ENCODE results near the gene RASSF3.
A peak's percentile ranks its signal among the peaks of the same experiment; 100 is the strongest.
"Not testable (repeated sequence)": the region's sequence is repeated elsewhere in the genome, so short reads cannot be mapped to it uniquely, and the experiment has no call there.

The RASSF3 gene

GRCh38 chr12:64670919-64671639 is 60.8 kb downstream of the RASSF3 start:
- DNase-seq (ENCODE audit: low spot score): peak; percentile 56

DNA sequence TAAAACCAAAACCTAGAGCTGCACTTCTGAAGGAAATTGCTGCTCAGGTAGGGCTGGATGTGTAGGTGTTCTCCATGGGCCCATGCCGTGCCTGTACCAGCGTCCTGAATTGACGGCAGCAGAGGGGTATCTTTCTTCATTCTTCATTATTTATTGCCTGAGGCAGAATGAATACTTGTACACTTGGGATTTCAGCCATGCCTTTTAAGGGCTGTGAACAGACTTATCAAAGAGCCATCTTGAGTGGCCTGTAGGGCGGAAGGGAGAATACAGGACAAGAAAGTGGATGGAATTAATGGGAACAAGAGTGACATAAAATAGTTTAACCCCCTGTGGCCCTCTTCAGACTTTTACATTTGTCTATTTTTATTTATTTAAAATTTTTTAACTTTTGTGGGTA is 61.4 kb downstream of the RASSF3 start:
- DNase-seq (ENCODE audit: low spot score): no peak

- DNase-seq (ENCODE audit: low spot score): peak; percentile 62
These were observed 62.7 kb downstream of the RASSF3 start for GRCh38 chr12:64672925-64673409.

- no peak for DNase-seq (ENCODE audit: low spot score)
These were observed 63.3 kb downstream of the RASSF3 start for GRCh38 chr12:64673490-64674169.

- DNase-seq (ENCODE audit: low spot score): no peak
These were observed 64.2 kb downstream of the RASSF3 start for GRCh38 chr12:64674367-64674922.

- DNase-seq (ENCODE audit: low spot score): no peak
These were observed 65.5 kb downstream of the RASSF3 start for GRCh38 chr12:64675795-64676194.

DNA sequence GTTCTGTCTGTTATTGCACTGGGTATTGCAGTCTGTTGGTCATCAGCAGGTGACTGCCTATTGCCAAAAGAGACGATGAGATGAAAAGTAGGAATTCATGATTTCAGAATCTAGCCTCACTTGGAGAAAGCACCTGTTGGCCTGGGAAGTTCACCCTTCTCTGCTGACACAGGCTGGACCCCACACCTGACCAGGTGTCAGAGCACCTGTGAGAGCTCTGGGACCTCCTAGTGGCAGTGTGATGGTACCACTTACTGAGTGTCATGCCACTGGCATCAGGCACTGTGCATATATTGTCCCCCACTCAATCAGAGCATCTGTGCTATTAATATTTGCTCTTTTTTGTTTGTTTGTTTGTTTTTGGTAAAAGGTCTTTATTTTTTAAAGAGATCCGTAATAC is 68.0 kb downstream of the RASSF3 start:
- DNase-seq (ENCODE audit: low spot score): no peak

- no peak for DNase-seq (ENCODE audit: low spot score)
These were observed 68.5 kb downstream of the RASSF3 start for GRCh38 chr12:64678835-64679234.

GRCh38 chr12:64679487-64680001 is 69.2 kb downstream of the RASSF3 start:
- DNase-seq (ENCODE audit: low spot score): peak; percentile 84

DNA sequence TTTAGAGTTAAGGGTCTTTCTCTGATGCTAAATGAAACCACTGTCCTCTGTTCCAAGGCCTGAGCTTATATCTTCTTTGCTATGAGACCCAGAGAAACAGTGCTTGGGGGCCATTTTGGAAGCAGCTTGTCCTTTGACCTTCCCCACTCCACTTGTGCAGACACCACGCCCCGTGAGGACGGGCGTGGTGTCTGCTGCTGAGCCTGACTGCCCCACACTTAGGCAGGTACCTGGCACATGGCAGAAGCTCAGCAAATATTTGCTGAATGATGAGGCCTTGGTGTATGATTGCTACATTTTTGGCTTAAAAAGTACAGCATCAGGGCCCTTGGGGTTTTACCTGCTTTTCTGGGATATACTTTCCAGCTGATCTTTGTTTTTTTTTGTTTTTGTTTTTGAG is 69.9 kb downstream of the RASSF3 start:
- DNase-seq (ENCODE audit: low spot score): peak; percentile 62

DNA sequence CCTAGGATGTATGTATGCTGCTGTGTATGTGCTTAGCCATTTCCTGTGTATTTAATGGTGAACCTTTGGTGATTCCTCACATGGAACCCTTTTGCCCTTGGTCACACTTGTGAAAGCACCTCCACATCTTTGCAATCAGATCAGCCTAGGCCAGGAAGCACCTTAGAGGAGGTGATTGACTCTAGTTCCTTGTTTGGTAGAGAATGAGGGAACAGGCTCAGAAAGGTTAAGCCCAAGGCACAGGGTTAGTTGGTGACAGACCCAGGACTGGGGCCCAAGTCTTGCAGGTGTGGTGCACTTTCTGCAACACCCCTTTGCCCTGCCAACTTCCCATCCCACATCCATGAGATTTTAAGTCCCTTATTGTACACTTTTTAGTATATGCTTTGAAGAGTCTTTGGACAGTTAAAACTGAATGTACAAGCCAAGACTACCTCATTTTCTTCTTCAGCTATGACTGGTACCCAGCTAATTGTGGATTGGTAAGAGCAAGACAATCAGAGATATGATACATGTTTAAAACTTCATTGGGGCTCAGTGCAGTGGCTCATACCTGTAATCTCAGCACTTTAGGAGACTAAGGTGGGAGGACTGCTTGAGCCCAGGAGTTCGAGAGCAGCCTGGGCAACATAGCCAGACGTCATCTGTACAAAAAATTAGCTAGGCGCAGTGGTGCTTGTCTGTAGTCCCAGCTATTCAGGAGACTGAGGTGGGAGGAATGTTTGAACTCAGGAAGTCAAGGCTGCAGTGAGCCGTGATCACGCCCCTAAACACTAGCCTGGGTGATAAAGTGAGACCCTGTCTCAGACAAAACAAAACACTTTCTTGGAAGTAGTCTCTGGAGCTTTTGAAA is 71.1 kb downstream of the RASSF3 start:
- no peak for DNase-seq (ENCODE audit: low spot score)

- DNase-seq (ENCODE audit: low spot score): no peak
These were observed 72.4 kb downstream of the RASSF3 start for GRCh38 chr12:64682572-64683277.

DNA sequence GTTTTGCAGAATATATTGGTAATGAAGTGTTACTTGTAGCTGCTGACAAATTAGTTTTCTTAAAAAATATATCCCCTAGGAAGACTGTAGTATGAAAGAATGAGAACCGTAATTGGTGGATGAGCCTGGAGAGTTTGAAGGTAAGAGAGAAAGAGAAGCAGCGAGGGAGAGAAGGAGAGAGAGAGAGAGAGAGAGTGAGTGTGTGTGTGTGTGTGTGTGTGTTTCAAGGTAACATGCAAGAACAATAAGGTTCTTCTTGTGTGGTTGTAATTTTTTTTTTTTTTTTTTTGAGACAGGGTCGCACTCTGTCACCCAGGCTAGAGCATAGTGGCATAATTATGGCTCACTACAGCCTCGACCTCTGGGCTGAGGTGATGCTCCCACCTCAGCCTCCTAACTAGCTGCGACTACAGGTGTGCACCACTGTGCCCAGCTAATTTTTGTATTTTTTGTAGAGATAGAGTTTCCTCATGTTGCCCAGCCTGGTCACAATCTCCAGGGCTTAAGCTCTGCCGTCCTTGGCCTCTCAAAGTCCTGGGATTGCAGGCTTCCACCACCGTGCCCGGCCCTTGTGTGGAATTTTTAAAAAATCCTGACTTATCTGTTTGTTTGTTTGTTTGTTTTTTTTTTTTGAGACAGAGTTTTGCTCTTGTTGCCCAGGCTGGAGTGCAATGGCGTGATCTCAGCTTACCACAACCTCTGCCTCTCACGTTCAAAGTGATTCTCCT is 73.7 kb downstream of the RASSF3 start:
- DNase-seq (ENCODE audit: low spot score): no peak

DNA sequence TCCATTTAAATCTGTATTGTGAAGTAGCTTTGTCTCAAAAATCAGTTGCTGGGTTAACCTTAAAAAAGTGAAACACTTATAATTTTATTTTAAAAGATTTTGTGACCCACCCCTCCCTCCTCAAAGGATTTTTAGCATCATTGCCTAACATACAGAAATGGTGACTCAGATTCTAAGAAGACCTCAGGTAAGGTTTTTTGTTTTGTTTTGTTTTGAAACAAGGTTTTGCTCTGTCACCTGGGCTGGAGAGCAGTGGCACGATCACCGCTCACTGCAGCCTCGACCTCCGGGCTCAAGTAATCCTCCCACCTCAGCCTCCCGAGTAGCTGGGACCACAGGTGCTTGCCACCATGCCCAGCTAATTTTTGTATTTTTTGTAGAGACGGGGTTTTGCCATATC is 74.8 kb downstream of the RASSF3 start:
- no peak for DNase-seq (ENCODE audit: low spot score)

DNA sequence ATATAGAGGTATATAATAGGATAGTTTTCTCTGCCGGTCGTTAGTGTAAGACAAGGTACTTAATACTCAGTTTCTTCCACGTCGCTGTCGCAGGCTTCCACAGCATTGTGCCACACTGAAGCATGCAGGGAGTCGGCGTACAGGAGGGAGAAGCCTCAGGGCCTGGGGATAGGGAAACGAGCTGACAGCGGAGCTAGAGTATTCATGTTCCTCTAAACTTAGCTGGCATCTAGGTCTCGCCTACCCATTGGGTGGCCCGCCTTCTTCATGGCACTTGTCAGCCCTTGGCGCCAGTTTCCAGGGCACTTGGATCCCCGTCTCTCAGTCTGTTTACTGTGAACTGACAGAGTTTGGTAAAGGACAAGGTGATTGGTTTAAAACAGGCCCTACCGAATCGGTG is 75.3 kb downstream of the RASSF3 start:
- no peak for DNase-seq (ENCODE audit: low spot score)

DNA sequence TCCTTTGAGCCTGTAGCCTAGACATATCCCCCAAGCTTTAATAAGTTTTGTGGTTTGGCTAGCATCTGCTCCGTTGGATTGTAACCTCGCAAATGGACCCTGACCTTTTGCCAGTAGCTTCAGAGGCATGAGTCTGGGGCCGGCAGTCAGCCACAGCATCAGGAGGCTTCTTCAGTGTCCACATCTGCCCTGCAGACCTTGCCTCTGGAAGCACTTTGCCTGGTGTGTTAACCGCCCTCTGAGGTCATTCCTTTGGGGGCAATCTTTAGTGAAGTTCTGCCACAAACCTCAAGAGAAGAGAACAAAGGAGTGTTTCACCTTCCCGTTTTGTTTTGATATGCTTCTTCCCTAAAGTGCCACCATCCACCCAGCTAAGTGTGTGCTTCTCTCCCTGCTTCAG is 77.5 kb downstream of the RASSF3 start:
- no peak for DNase-seq (ENCODE audit: low spot score)

DNA sequence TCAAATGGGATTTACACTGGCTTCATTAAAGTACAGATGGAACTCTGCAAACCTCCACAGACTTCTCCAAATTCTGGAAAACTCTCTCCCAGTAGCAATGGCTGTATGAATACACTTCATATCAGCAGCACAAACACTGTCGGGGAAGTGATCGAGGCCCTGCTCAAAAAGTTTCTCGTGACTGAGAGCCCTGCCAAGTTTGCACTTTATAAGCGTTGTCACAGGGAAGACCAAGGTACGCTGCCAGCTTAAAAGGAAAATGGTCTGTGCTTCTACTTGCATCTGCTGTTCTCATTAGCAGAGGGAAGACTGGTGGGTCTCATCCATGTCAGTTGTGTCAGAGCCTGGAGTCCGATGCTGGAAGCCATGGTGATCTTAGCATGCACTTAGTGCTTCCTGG is 77.9 kb downstream of the RASSF3 start:
- no peak for DNase-seq (ENCODE audit: low spot score)

DNA sequence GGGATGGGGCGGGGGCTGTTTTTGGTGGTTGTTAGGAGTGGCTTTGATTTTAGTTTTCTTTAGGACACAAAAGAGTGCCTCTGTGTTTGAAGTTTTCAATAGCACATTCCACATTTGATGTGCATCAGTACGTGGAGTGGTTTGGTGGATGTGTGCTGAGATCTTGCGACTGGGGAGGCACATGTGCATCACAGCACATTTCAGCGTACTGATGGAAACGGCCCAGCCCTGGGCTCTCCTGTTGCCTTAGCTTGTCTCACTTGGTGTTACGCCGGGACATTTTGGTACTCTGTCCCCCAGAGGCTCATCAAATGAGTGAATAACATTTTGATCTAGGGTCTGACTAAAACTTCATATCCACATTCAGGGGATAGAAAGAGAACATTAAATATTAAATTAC is 78.4 kb downstream of the RASSF3 start:
- DNase-seq (ENCODE audit: low spot score): no peak

- DNase-seq (ENCODE audit: low spot score): not testable (repeated sequence)
These were observed 79.9 kb downstream of the RASSF3 start for GRCh38 chr12:64690236-64690635.

DNA sequence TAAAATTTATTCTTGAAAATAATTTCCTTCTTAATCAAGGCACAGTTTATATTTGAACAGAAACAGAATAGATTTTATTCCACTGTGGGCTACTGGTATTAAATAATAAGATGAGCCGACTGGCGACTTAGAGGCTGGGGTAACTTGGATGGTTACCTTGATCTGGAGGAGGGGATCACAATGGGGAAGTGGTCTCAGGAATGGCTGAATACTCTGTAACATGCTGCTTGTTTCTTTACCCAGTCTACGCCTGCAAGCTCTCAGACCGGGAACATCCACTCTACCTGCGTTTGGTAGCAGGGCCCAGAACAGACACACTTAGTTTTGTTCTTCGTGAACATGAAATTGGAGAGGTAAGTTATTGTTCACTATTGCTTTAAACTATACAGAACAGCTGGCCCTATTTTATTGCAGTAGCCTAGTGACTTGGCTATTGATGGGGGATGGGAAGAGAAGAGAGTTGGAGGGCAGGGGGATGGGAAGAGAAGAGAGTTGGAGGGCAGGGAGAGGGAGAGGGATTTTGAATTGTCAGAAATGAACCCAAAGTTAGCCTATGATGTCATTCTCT is 81.0 kb downstream of the RASSF3 start:
- DNase-seq (ENCODE audit: low spot score): no peak

Measured in kidney tubule cell (primary cell).